Caco-2 (cell line): Measurements from ENCODE around the gene HTR1B. TPM values are rescaled to one million over a fixed set of nuclear protein-coding genes. Genes with fewer than 3 reads are reported as not detected.

ENCODE experiments used
- BruUV-seq: library from RNA; stranded (reverse); fragments of 400-500 nt; replicated peaks from 2 replicates; lab custom pipeline; 2021; lab: Mats Ljungman, UMichigan
- CTCF ChIA-PET: fragments of 300-600 bp; sonication (Branson Sonifier 250); formaldehyde crosslinking; loops from one replicate; lab custom pipeline; 2022; ENCODE audit warnings: antibody characterized with exemption; lab: Charles Lee
- POLR2A ChIA-PET: fragments of 300-600 bp; sonication (Branson Sonifier 250); formaldehyde crosslinking; loops from one replicate; lab custom pipeline; 2022; ENCODE audit warnings: antibody characterized with exemption; lab: Charles Lee
- DNase-seq, 2 experiments: peaks; one replicate each; pipeline versions ENCODE4 v3.0.0 to v3.0.0-alpha.2; 2020 to 2022
- H3K27me3 ChIP-seq: replicated peaks from 2 replicates; pipeline ENCODE4 v1.6.0; 2011; ENCODE audit warnings: low read length; ENCODE audit not compliant: control insufficient read depth, insufficient read depth
- H3K36me3 ChIP-seq: 2 replicates; pipeline ENCODE4 v1.5.1; 2011; ENCODE audit warnings: low read length; ENCODE audit not compliant: control insufficient read depth, insufficient read depth
- H3K4me1 ChIP-seq: fragments of 250-450 bp; sonication (Bioruptor Pico); 2 replicates; pipeline ENCODE4 v1.5.1; 2020; ENCODE audit warnings: mild to moderate bottlenecking
- H3K4me3 ChIP-seq: 2 replicates; pipeline ENCODE4 v1.5.1; 2011; ENCODE audit warnings: low read depth, mild to moderate bottlenecking, control low read depth, low read length
- H3K9me3 ChIP-seq: fragments of 250-450 bp; sonication (Bioruptor Pico); 2 replicates; pipeline ENCODE4 v1.5.1; 2020; ENCODE audit warnings: mild to moderate bottlenecking, moderate library complexity
- H3K27ac Mint-ChIP-seq: one replicate; pipeline ENCODE4 v1.8.0; 2022; ENCODE audit warnings: mixed read lengths; ENCODE audit not compliant: unreplicated experiment
- H3K27me3 Mint-ChIP-seq: one replicate; pipeline ENCODE4 v1.8.0; 2022; ENCODE audit warnings: mixed read lengths; ENCODE audit not compliant: insufficient read depth, unreplicated experiment
- H3K36me3 Mint-ChIP-seq: one replicate; pipeline ENCODE4 v1.8.0; 2022; ENCODE audit warnings: mild to moderate bottlenecking, mixed read lengths; ENCODE audit not compliant: insufficient read depth, unreplicated experiment
- H3K4me1 Mint-ChIP-seq: one replicate; pipeline ENCODE4 v1.8.0; 2022; ENCODE audit warnings: low read depth, mixed read lengths; ENCODE audit not compliant: unreplicated experiment
- H3K4me3 Mint-ChIP-seq: one replicate; pipeline ENCODE4 v1.8.0; 2022; ENCODE audit warnings: mild to moderate bottlenecking, moderate library complexity, mixed read lengths; ENCODE audit not compliant: unreplicated experiment
- H3K9me3 Mint-ChIP-seq: one replicate; pipeline ENCODE4 v1.8.0; 2022; ENCODE audit warnings: mixed read lengths; ENCODE audit not compliant: unreplicated experiment
- intact Hi-C: fragments of 100-400 bp; cut with micrococcal nuclease; formaldehyde crosslinking; loops from one replicate; pipeline ENCODE4 v1.10.0; 2022; ENCODE audit not compliant: unreplicated experiment
- total RNA-seq: library from RNA; stranded (reverse); gene quantifications from 2 replicates; pipeline ENCODE4 v1.2.3, GENCODE V29; 2022
- TF ChIP-seq, protein P1 (sequence below), 2 experiments: fragments of 200-600 bp in 1 of 2; IDR thresholded peaks; 1 replicate in 1 of 2; 2 replicates in 1 of 2; pipeline versions ENCODE4 v1.5.1 to v1.8.0; 2011 to 2022; ENCODE audit warnings: antibody characterized with exemption in 1 of 2, control low read depth in 1 of 2, inconsistent platforms in 1 of 2, low read depth in 1 of 2, low read length in 1 of 2, mild to moderate bottlenecking in 1 of 2, moderate library complexity in 1 of 2; ENCODE audit not compliant: insufficient read depth in 1 of 2, severe bottlenecking in 1 of 2, unreplicated experiment in 1 of 2

HTR1B gene
- total RNA-seq, 1 experiment from 2014 or later = not detected

DNA sequence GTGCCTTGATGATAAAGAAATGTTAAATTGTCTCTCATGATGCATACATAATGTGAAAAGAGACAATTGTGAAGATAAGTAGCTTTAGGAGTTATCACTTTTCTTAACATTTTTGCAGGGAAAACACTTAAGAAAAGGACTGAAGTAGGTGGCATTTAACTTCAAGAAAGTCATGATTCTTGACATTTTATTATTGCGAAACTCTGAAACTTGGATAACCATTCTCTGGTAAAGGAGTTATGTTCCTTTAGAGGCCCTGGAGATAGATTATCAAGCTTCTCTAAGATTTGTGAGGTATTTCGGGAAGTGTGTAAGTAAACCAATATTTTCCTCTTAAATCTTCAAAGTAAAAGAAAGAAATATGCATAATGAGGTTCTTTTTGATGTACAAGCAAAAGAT, 38.5 kb downstream of the HTR1B start:
- H3K4me3 Mint-ChIP-seq = no peak overlapping the region
- no peaks in the 10 kb centered on the region for H3K4me1 Mint-ChIP-seq
- Histone ChIP-seq H3K27me3 (no peaks in the 10 kb centered on the region), H3K4me3 (no peak overlapping the region), H3K4me1 (no peaks in the 10 kb centered on the region), H3K9me3 (no peaks in the 10 kb centered on the region), H3K36me3 (no peaks in the 10 kb centered on the region)
- no peak for DNase-seq
- ChIA-PET POLR2A (no interaction called here), CTCF (no interaction called here)
- H3K27ac Mint-ChIP-seq = no peak overlapping the region
- H3K36me3 Mint-ChIP-seq = no peaks in the 10 kb centered on the region
- H3K27me3 Mint-ChIP-seq = no peaks in the 10 kb centered on the region
- intact Hi-C loops = no loop called here
- TF ChIP-seq, protein P1, sequence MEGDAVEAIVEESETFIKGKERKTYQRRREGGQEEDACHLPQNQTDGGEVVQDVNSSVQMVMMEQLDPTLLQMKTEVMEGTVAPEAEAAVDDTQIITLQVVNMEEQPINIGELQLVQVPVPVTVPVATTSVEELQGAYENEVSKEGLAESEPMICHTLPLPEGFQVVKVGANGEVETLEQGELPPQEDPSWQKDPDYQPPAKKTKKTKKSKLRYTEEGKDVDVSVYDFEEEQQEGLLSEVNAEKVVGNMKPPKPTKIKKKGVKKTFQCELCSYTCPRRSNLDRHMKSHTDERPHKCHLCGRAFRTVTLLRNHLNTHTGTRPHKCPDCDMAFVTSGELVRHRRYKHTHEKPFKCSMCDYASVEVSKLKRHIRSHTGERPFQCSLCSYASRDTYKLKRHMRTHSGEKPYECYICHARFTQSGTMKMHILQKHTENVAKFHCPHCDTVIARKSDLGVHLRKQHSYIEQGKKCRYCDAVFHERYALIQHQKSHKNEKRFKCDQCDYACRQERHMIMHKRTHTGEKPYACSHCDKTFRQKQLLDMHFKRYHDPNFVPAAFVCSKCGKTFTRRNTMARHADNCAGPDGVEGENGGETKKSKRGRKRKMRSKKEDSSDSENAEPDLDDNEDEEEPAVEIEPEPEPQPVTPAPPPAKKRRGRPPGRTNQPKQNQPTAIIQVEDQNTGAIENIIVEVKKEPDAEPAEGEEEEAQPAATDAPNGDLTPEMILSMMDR (IDR thresholded peaks at IDR 0.05; ENCODE audit: insufficient read depth in 1 of 2, low read depth in 1 of 2, low read length in 1 of 2, severe bottlenecking in 1 of 2, unreplicated experiment in 1 of 2) = no peak
- BruUV-seq = no TSS peak
- H3K9me3 Mint-ChIP-seq = no peaks in the 10 kb centered on the region

DNA sequence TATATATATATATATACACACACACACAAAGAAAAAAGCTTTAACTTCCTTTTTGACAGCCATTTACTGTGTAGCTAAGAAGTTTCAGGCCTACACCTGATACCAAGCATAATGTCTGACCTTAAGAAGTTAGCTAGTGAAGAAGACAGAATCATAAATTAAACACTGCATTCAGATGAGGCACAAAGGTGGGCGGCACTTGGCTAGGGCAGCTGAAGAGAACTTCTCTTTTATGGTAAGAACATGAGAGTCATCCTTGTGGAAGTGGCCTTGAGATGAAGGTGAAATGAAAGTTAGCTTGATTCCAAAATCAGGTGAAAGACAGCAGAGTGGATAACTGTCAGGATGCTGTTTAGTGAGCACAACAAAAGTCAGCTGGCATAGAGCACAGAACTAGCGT, 46.5 kb downstream of the HTR1B start:
- peaks cover 6% of the 10 kb centered on the region for H3K4me1 Mint-ChIP-seq
- H3K27me3 Mint-ChIP-seq = no peaks in the 10 kb centered on the region
- CTCF ChIA-PET = no interaction called here
- TF ChIP-seq, protein P1 (IDR thresholded peaks at IDR 0.05; ENCODE audit: insufficient read depth in 1 of 2, low read depth in 1 of 2, low read length in 1 of 2, severe bottlenecking in 1 of 2, unreplicated experiment in 1 of 2) = no peak
- no peaks in the 10 kb centered on the region for H3K36me3 Mint-ChIP-seq
- no peaks in the 10 kb centered on the region for H3K9me3 Mint-ChIP-seq
- Histone ChIP-seq H3K9me3 (no peaks in the 10 kb centered on the region), H3K4me3 (no peak overlapping the region), H3K36me3 (no peaks in the 10 kb centered on the region), H3K27me3 (no peaks in the 10 kb centered on the region), H3K4me1 (no peaks in the 10 kb centered on the region)
- H3K27ac Mint-ChIP-seq = no peak overlapping the region
- intact Hi-C loops = no loop called here
- no peak for DNase-seq
- H3K4me3 Mint-ChIP-seq = no peak overlapping the region
- no TSS peak for BruUV-seq
- POLR2A ChIA-PET = no interaction called here

DNA sequence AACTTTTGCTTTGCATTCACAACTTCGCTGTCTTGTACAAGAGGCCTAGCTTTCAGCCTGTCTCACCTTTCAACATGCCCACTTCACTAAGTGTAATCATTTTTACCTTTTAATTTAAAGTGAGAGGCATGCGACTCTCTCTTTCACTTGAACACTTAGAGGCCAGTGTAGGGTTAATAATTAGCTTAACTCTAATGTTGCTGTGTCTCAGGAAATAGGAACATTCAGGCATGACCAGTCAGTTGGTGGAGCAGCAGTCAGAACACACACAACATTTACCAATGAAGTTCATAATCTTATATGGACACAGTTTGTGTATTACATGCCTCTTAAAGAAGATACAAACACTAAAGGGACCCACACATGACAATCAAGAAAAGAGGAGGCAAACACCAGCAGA, 47.6 kb downstream of the HTR1B start:
- no peaks in the 10 kb centered on the region for H3K36me3 ChIP-seq
- no peak overlapping the region for H3K4me3 Mint-ChIP-seq
- no peaks in the 10 kb centered on the region for H3K27me3 ChIP-seq
- H3K27ac Mint-ChIP-seq = no peak overlapping the region
- no peaks in the 10 kb centered on the region for H3K4me1 ChIP-seq
- no peaks in the 10 kb centered on the region for H3K9me3 ChIP-seq
- ChIA-PET CTCF (no interaction called here), POLR2A (no interaction called here)
- no peak for DNase-seq
- H3K4me1 Mint-ChIP-seq = peaks cover 6% of the 10 kb centered on the region
- no peaks in the 10 kb centered on the region for H3K9me3 Mint-ChIP-seq
- no peaks in the 10 kb centered on the region for H3K27me3 Mint-ChIP-seq
- H3K36me3 Mint-ChIP-seq = no peaks in the 10 kb centered on the region
- BruUV-seq = no TSS peak
- no peak overlapping the region for H3K4me3 ChIP-seq
- intact Hi-C loops = no loop called here
- TF ChIP-seq, protein P1 (IDR thresholded peaks at IDR 0.05; ENCODE audit: insufficient read depth in 1 of 2, low read depth in 1 of 2, low read length in 1 of 2, severe bottlenecking in 1 of 2, unreplicated experiment in 1 of 2) = no peak

Other genes starting within 250 kb of the HTR1B start
- gene MEI4, start 189.5 kb upstream of the HTR1B start, total RNA-seq = not detected in 2 replicates